Subcutaneous abdominal adipose tissue (tissue), 5 donors: ENCODE data around the gene PCNX3.

Experiments used
- H3K27ac ChIP-seq: one replicate; pipeline ENCODE4 v1.7.0; 2013; ENCODE audit warnings: low read depth, mild to moderate bottlenecking, inconsistent platforms, low read length, moderate library complexity
- H3K27me3 ChIP-seq, 5 donors: one replicate each; pipeline ENCODE4 v1.7.0; 2013; ENCODE audit warnings: low read length in 5 of 5, inconsistent platforms in 1 of 5; ENCODE audit not compliant: control insufficient read depth in 5 of 5, insufficient read depth in 4 of 5
- H3K36me3 ChIP-seq, 5 donors: one replicate each; pipeline ENCODE4 v1.7.0; 2013; ENCODE audit warnings: low read length in 5 of 5; ENCODE audit not compliant: control insufficient read depth in 5 of 5, insufficient read depth in 5 of 5
- H3K4me1 ChIP-seq, 5 donors: one replicate each; pipeline ENCODE4 v1.7.0; 2013; ENCODE audit warnings: low read length in 5 of 5, mild to moderate bottlenecking in 3 of 5, moderate library complexity in 1 of 5; ENCODE audit not compliant: control insufficient read depth in 5 of 5, insufficient read depth in 5 of 5
- H3K4me3 ChIP-seq, 5 donors: one replicate each; pipeline ENCODE4 v1.7.0; 2013; ENCODE audit warnings: low read length in 5 of 5, low read depth in 1 of 5
- H3K9ac ChIP-seq, 5 donors: one replicate each; pipeline ENCODE4 v1.7.0; 2013; ENCODE audit warnings: low read length in 5 of 5, mild to moderate bottlenecking in 4 of 5, moderate library complexity in 3 of 5
- H3K9me3 ChIP-seq, 5 donors: one replicate each; pipeline ENCODE4 v1.7.0; 2013; ENCODE audit warnings: low read length in 5 of 5; ENCODE audit not compliant: control insufficient read depth in 5 of 5
- donor health status: healthy.
- donor health status: healthy.
- donor health status: healthy.
- donor health status: healthy.
- donor health status: healthy.

PCNX3 gene

GRCh38 chr11:65589444-65590239 lies 25.9 kb upstream of the PCNX3 start:
- H3K36me3 ChIP-seq, result peaks cover 0 to 48% (median 34%) of the 10 kb centered on the region in 5 donors
- no peak overlapping the region for H3K4me3 ChIP-seq
- no peak overlapping the region for H3K27ac ChIP-seq
- H3K9ac ChIP-seq, result peak overlapping the region in 1 of 5 donors; percentile 20
- H3K27me3 ChIP-seq, result no peaks in the 10 kb centered on the region
- no peaks in the 10 kb centered on the region for H3K9me3 ChIP-seq
- peaks cover 5 to 53% (median 40%) of the 10 kb centered on the region in 5 donors for H3K4me1 ChIP-seq

- Histone ChIP-seq H3K4me3 (no peak overlapping the region), H3K27me3 (no peaks in the 10 kb centered on the region), H3K9ac (peak overlapping the region in 1 of 5 donors; percentile 20), H3K9me3 (no peaks in the 10 kb centered on the region), H3K4me1 (peaks cover 5 to 57% (median 44%) of the 10 kb centered on the region in 5 donors), H3K27ac (no peak overlapping the region), H3K36me3 (peaks cover 0 to 45% (median 34%) of the 10 kb centered on the region in 5 donors)
Observed at GRCh38 chr11:65590240-65590738, 25.3 kb upstream of the PCNX3 start.

GRCh38 chr11:65591939-65592857 lies 23.4 kb upstream of the PCNX3 start:
- no peak overlapping the region for H3K9ac ChIP-seq
- peaks cover 5 to 47% (median 40%) of the 10 kb centered on the region in 5 donors for H3K4me1 ChIP-seq
- no peak overlapping the region for H3K27ac ChIP-seq
- no peak overlapping the region for H3K4me3 ChIP-seq
- H3K27me3 ChIP-seq, result no peaks in the 10 kb centered on the region
- H3K36me3 ChIP-seq, result peaks cover 0 to 40% (median 22%) of the 10 kb centered on the region in 5 donors
- no peaks in the 10 kb centered on the region for H3K9me3 ChIP-seq

GRCh38 chr11:65592858-65593517 lies 22.6 kb upstream of the PCNX3 start:
- Histone ChIP-seq H3K27ac (no peak overlapping the region), H3K4me3 (no peak overlapping the region), H3K9ac (no peak overlapping the region), H3K4me1 (peaks cover 0 to 40% (median 32%) of the 10 kb centered on the region in 5 donors), H3K27me3 (no peaks in the 10 kb centered on the region), H3K9me3 (no peaks in the 10 kb centered on the region), H3K36me3 (peaks cover 0 to 48% (median 30%) of the 10 kb centered on the region in 5 donors)

GRCh38 chr11:65593518-65594414 lies 21.8 kb upstream of the PCNX3 start:
- H3K9ac ChIP-seq, result peak overlapping the region in 1 of 5 donors; percentile 10
- peaks cover 0 to 55% (median 37%) of the 10 kb centered on the region in 5 donors for H3K36me3 ChIP-seq
- H3K27me3 ChIP-seq, result no peaks in the 10 kb centered on the region
- peaks cover 0 to 32% (median 24%) of the 10 kb centered on the region in 5 donors for H3K4me1 ChIP-seq
- no peak overlapping the region for H3K27ac ChIP-seq
- peak overlapping the region in 1 of 5 donors; percentile 38 for H3K4me3 ChIP-seq
- no peaks in the 10 kb centered on the region for H3K9me3 ChIP-seq

GRCh38 chr11:65595131-65595530 lies 20.4 kb upstream of the PCNX3 start:
- H3K9ac ChIP-seq, result peak overlapping the region in 3 of 5 donors; percentile 23 to 53 (median 49)
- H3K27me3 ChIP-seq, result no peaks in the 10 kb centered on the region
- peaks cover 0 to 27% (median 23%) of the 10 kb centered on the region in 5 donors for H3K4me1 ChIP-seq
- no peaks in the 10 kb centered on the region for H3K9me3 ChIP-seq
- H3K4me3 ChIP-seq, result peak overlapping the region in 2 of 5 donors; percentile 4 to 13
- no peak overlapping the region for H3K27ac ChIP-seq
- peaks cover 0 to 65% (median 40%) of the 10 kb centered on the region in 5 donors for H3K36me3 ChIP-seq

- peaks cover 0 to 26% (median 22%) of the 10 kb centered on the region in 5 donors for H3K4me1 ChIP-seq
- peak within 1 kb of the TSS in 2 of 5 donors; percentile 4 to 13 for H3K4me3 ChIP-seq
- no peaks in the 10 kb centered on the region for H3K27me3 ChIP-seq
- peaks cover 0 to 65% (median 41%) of the 10 kb centered on the region in 5 donors for H3K36me3 ChIP-seq
- peak within 1 kb of the TSS in 3 of 5 donors; percentile 23 to 53 (median 49) for H3K9ac ChIP-seq
- no peak within 1 kb of the TSS for H3K27ac ChIP-seq
- no peaks in the 10 kb centered on the region for H3K9me3 ChIP-seq
Observed at GRCh38 chr11:65595543-65596281, 19.9 kb upstream of the PCNX3 start, which contains the start of gene KCNK7. Gene KCNK7 (minus strand): TSS chr11:65595800. CDS start chr11:65595772, 28 bp downstream.

GRCh38 chr11:65596520-65596919 lies 19.1 kb upstream of the PCNX3 start:
- H3K9ac ChIP-seq, result no peak overlapping the region
- no peak overlapping the region for H3K4me3 ChIP-seq
- H3K36me3 ChIP-seq, result peaks cover 0 to 67% (median 46%) of the 10 kb centered on the region in 5 donors
- peaks cover 0 to 26% (median 22%) of the 10 kb centered on the region in 5 donors for H3K4me1 ChIP-seq
- H3K27me3 ChIP-seq, result no peaks in the 10 kb centered on the region
- H3K9me3 ChIP-seq, result no peaks in the 10 kb centered on the region
- H3K27ac ChIP-seq, result no peak overlapping the region
